GM19099 (cell line): Measurements from ENCODE around the gene HECW1.

Experiments used
- POLR2A ChIP-seq: IDR thresholded peaks from 3 replicates; pipeline ENCODE4 v1.6.1; 2011; ENCODE audit warnings: low read depth; ENCODE audit not compliant: insufficient read length; ENCODE audit errors: extremely low read depth

HECW1 gene

GRCh38 chr7:43208242-43208641 is 95.8 kb downstream of the HECW1 start:
- no peak for TF ChIP-seq POLR2A

- TF ChIP-seq POLR2A: no peak
Measured at GRCh38 chr7:43211286-43211685, 98.8 kb downstream of the HECW1 start.

- no peak for TF ChIP-seq POLR2A
Measured at GRCh38 chr7:43211693-43212092, 99.2 kb downstream of the HECW1 start.

- TF ChIP-seq POLR2A: no peak
Measured at GRCh38 chr7:43212921-43213320, 100.5 kb downstream of the HECW1 start.

- no peak for TF ChIP-seq POLR2A
Measured at GRCh38 chr7:43215061-43215460, 102.6 kb downstream of the HECW1 start.

- TF ChIP-seq POLR2A: no peak
Measured at GRCh38 chr7:43217055-43217454, 104.6 kb downstream of the HECW1 start.

GRCh38 chr7:43220250-43220649 is 107.8 kb downstream of the HECW1 start:
- no peak for TF ChIP-seq POLR2A

GRCh38 chr7:43220742-43221141 is 108.3 kb downstream of the HECW1 start:
- TF ChIP-seq POLR2A: no peak

- no peak for TF ChIP-seq POLR2A
Measured at GRCh38 chr7:43229801-43230200, 117.4 kb downstream of the HECW1 start.

GRCh38 chr7:43232366-43232765 is 119.9 kb downstream of the HECW1 start:
- no peak for TF ChIP-seq POLR2A

- no peak for TF ChIP-seq POLR2A
Measured at GRCh38 chr7:43234073-43234472, 121.6 kb downstream of the HECW1 start.

GRCh38 chr7:43234968-43235367 is 122.5 kb downstream of the HECW1 start:
- no peak for TF ChIP-seq POLR2A

- no peak for TF ChIP-seq POLR2A
Measured at GRCh38 chr7:43240565-43240964, 128.1 kb downstream of the HECW1 start.

GRCh38 chr7:43242628-43243255 is 130.3 kb downstream of the HECW1 start:
- no peak for TF ChIP-seq POLR2A

GRCh38 chr7:43244232-43244631 is 131.8 kb downstream of the HECW1 start:
- no peak for TF ChIP-seq POLR2A

GRCh38 chr7:43244784-43245183 is 132.3 kb downstream of the HECW1 start:
- no peak for TF ChIP-seq POLR2A

GRCh38 chr7:43247757-43248156 is 135.3 kb downstream of the HECW1 start:
- TF ChIP-seq POLR2A: no peak
